HepG2 (cell line): Measurements from ENCODE around the gene PRMT7. TPM values are rescaled to one million over a fixed set of nuclear protein-coding genes. Genes with fewer than 3 reads are reported as not detected.

ENCODE experiments used
- ATAC-seq: fragments of 200-7000 bp; cut with Tn5 transposase; 3 replicates; pipeline ENCODE4 v1.9.1; 2020; ENCODE audit warnings: mild to moderate bottlenecking, moderate library complexity
- BruUV-seq: library from RNA; stranded (reverse); fragments of 400-500 nt; replicated peaks from 2 replicates; lab custom pipeline; 2021; lab: Mats Ljungman, UMichigan
- CTCF ChIA-PET: fragments of 300-600 bp; formaldehyde crosslinking; extraction: SDS; loops from one replicate; lab custom pipeline; 2021; ENCODE audit warnings: low total read pairs, inconsistent platforms, low intra/inter-chr PET ratio; lab: Yijun Ruan, JAX
- POLR2A ChIA-PET: fragments of 350-600 bp; sonication (Branson Sonifier 250); formaldehyde crosslinking; loops from one replicate; lab custom pipeline; 2020; ENCODE audit warnings: antibody characterized with exemption, inconsistent platforms; lab: Yijun Ruan, JAX
- DNase-seq: peaks from one replicate; pipeline ENCODE4 v3.0.0-alpha.2; 2015; ENCODE audit warnings: low spot score
- FAIRE-seq: peaks from 3 replicates; lab custom pipeline; 2011; peaks lifted over from hg19 to GRCh38; lab: Jason Lieb, UNC
- H2AFZ ChIP-seq: one replicate; pipeline ENCODE4 v1.6.1; 2011; ENCODE audit warnings: low read length, inconsistent platforms
- H3K27ac ChIP-seq: fragments of 300-600 bp; 3 replicates; pipeline ENCODE4 v1.8.0; 2011; ENCODE audit warnings: mixed run types, mild to moderate bottlenecking, mixed read lengths, low read length, inconsistent platforms; ENCODE audit not compliant: insufficient read depth; ENCODE audit errors: extremely low read length
- H3K27me3 ChIP-seq, 2 experiments: fragments of 200-600 bp in 1 of 2; 2 replicates in 1 of 2; 3 replicates in 1 of 2; pipeline versions ENCODE4 v1.6.0 to v1.8.0; 2011; ENCODE audit warnings: low read length in 2 of 2, mild to moderate bottlenecking in 2 of 2, moderate library complexity in 2 of 2, inconsistent platforms in 1 of 2; ENCODE audit not compliant: insufficient read depth in 2 of 2, control insufficient read depth in 1 of 2
- H3K36me3 ChIP-seq, 2 experiments: fragments of 200-600 bp in 1 of 2; replicated peaks in 1 of 2; 2 replicates in 1 of 2; 3 replicates in 1 of 2; pipeline versions ENCODE4 v1.5.1 to v1.8.0; 2011; ENCODE audit warnings: low read length in 2 of 2, inconsistent platforms in 1 of 2; ENCODE audit not compliant: insufficient read depth in 2 of 2, control insufficient read depth in 1 of 2
- H3K4me1 ChIP-seq: 2 replicates; pipeline ENCODE4 v1.5.1; 2012; ENCODE audit warnings: low read length, inconsistent platforms; ENCODE audit not compliant: insufficient read depth
- H3K4me2 ChIP-seq: 2 replicates; pipeline ENCODE4 v1.6.0; 2011; ENCODE audit warnings: low read depth, low read length, inconsistent platforms
- H3K4me3 ChIP-seq, 3 experiments: fragments of 200-600 bp in 1 of 3; sonication (generic), shearing (Covaris generic) in 1 of 3; replicated peaks in 1 of 3; 2 replicates each; pipeline ENCODE4 v1.5.1; 2011 to 2016; ENCODE audit warnings: low read length in 3 of 3, inconsistent platforms in 2 of 3, low read depth in 2 of 3, mild to moderate bottlenecking in 2 of 3, control low read depth in 1 of 3, mixed read lengths in 1 of 3; ENCODE audit not compliant: insufficient read depth in 1 of 3
- H3K79me2 ChIP-seq: one replicate; pipeline ENCODE4 v1.6.1; 2011; ENCODE audit warnings: low read length, inconsistent platforms; ENCODE audit not compliant: insufficient read depth
- H3K9ac ChIP-seq: 2 replicates; pipeline ENCODE4 v1.6.0; 2011; ENCODE audit warnings: mild to moderate bottlenecking, low read depth, low read length, inconsistent platforms; ENCODE audit not compliant: insufficient read depth
- H3K9me3 ChIP-seq: 2 replicates; pipeline ENCODE4 v1.5.1; 2012; ENCODE audit warnings: mild to moderate bottlenecking, low read length
- H4K20me1 ChIP-seq: 2 replicates; pipeline ENCODE4 v1.6.0; 2011; ENCODE audit warnings: inconsistent platforms, mild to moderate bottlenecking, low read length, moderate library complexity; ENCODE audit not compliant: insufficient read depth
- ADNP ChIP-seq: sonication (generic); formaldehyde crosslinking; IDR thresholded peaks from 2 replicates; pipeline ENCODE4 v1.4.0; 2020; ENCODE audit warnings: missing genetic modification reagents
- ARID3A ChIP-seq: IDR thresholded peaks from 2 replicates; pipeline ENCODE4 v1.6.1; 2012; ENCODE audit warnings: low read depth, low read length, improper control_type of control experiment
- CEBPB ChIP-seq: IDR thresholded peaks from 2 replicates; pipeline ENCODE4 v1.6.1; 2011; ENCODE audit warnings: low read depth, low read length, improper control_type of control experiment, borderline replicate concordance
- DBP ChIP-seq: sonication (generic); formaldehyde crosslinking; IDR thresholded peaks from 2 replicates; pipeline ENCODE4 v1.4.0; 2020; ENCODE audit warnings: missing genetic modification reagents; ENCODE audit errors: not compliant biosample characterization
- KDM3A ChIP-seq: IDR thresholded peaks from 2 replicates; pipeline ENCODE4 v1.6.1; 2018; ENCODE audit warnings: low read depth, missing compliant biosample characterization
- ZNF225 ChIP-seq: sonication (generic); formaldehyde crosslinking; IDR thresholded peaks from 2 replicates; pipeline ENCODE4 v1.4.0; 2020; ENCODE audit warnings: mild to moderate bottlenecking, missing genetic modification reagents
- ZNF580 ChIP-seq: IDR thresholded peaks from 2 replicates; pipeline ENCODE4 v1.6.1; 2016; ENCODE audit warnings: low read depth, borderline replicate concordance
- ZNF710 ChIP-seq: sonication (generic); formaldehyde crosslinking; IDR thresholded peaks from 2 replicates; pipeline ENCODE4 v1.5.0; 2020; ENCODE audit warnings: mild to moderate bottlenecking, missing genetic modification reagents, borderline replicate concordance
- ZSCAN31 ChIP-seq: sonication (generic); formaldehyde crosslinking; IDR thresholded peaks from 2 replicates; pipeline ENCODE4 v1.5.0; 2020; ENCODE audit warnings: low read depth, mild to moderate bottlenecking, missing genetic modification reagents
- WGBS: methylation state at CpG from one replicate; pipeline ENCODE4 v1.1.6; 2017; ENCODE audit warnings: low lambda C conversion rate; 5-methylcytosine and 5-hydroxymethylcytosine counted together
- in situ Hi-C: cut with HindIII; loops from 2 replicates; pipeline ENCODE4 v1.10.0; 2017; ENCODE audit warnings: low pct_unique_long_range_greater_than_20kb; ENCODE audit not compliant: extremely low pct_ligation_motif_present
- intact Hi-C: fragments of 100-400 bp; cut with micrococcal nuclease; formaldehyde crosslinking; loops from one replicate; pipeline ENCODE4 v1.10.0; 2022; ENCODE audit not compliant: unreplicated experiment
- polyA plus RNA-seq, 8 experiments: library from polyadenylated mRNA; depleted of rRNA in 3 of 8; stranded (reverse) in 7 of 8; unstranded in 1 of 8; fragments of >200 nt; fragmentation: Illumina TruSeq in 4 of 8; extraction: Trizol in 4 of 8; gene quantifications; 2 replicates each; pipeline versions ENCODE4 v1.2.1 to v1.2.3, GENCODE V29; 2011 to 2016; ENCODE audit warnings: low read depth in 4 of 8, missing spikeins in 1 of 8, mixed read lengths in 1 of 8; ENCODE audit not compliant: insufficient read depth in 1 of 8
- total RNA-seq, 5 experiments: library from RNA; depleted of rRNA; stranded (reverse); fragments of >200 nt; fragmentation: Illumina TruSeq; extraction: Trizol; gene quantifications; 2 replicates each; pipeline ENCODE4 v1.2.3, GENCODE V29; 2016; ENCODE audit warnings: low read depth in 1 of 5

Gene PRMT7
- total and polyA plus RNA-seq, 2 of the 13 experiments (the other 11 are each of a cell fraction or from before 2014, with no cell fraction given) = 47.5 to 55.0 TPM

GRCh38 chr16:68279726-68280558 lies 30.9 kb upstream of the PRMT7 start:
- H2AFZ ChIP-seq = no peak overlapping the region
- peaks cover 3 to 24% of the 10 kb centered on the region in 2 experiments; a peak in 4 of 5 replicates for H3K36me3 ChIP-seq
- H3K4me1 ChIP-seq = peaks cover 78% of the 10 kb centered on the region
- TF ChIP-seq CEBPB (no peak), ZNF225 (no peak), KDM3A (CRISPR knock-in tag) (no peak), ZNF580 (CRISPR knock-in tag) (0 out of 2 replicates have a peak, but pooled peaks have one; percentile 17)
- CTCF ChIA-PET = no interaction called here
- H3K9ac ChIP-seq = no peak overlapping the region
- H3K27me3 ChIP-seq = no peaks in the 10 kb centered on the region
- in situ Hi-C loops = no loop called here
- peaks cover 35% of the 10 kb centered on the region for H3K79me2 ChIP-seq
- no TSS peak for BruUV-seq
- no peak for ATAC-seq
- no peaks in the 10 kb centered on the region for H3K9me3 ChIP-seq
- H3K4me3 ChIP-seq = no peak overlapping the region
- POLR2A ChIA-PET = interaction anchor here (1.6 to 3.9 kb wide), 4 partner anchors 8 to 31 kb away, joined by 5 to 59 read pairs (median 24); partner anchors contain the start of genes PRMT7, SLC7A6 and SLC7A6OS
- FAIRE-seq = no peak
- 93% methylated on average over 13 of the region's 13 CpGs for WGBS
- H3K4me2 ChIP-seq = no peak overlapping the region
- no peak for DNase-seq
- peak overlapping the region; percentile 81 for H3K27ac ChIP-seq
- intact Hi-C loops = no loop called here
- H4K20me1 ChIP-seq = no peaks in the 10 kb centered on the region

GRCh38 chr16:68281368-68282063 lies 29.3 kb upstream of the PRMT7 start:
- FAIRE-seq = peak; percentile 98
- Histone ChIP-seq H4K20me1 (no peaks in the 10 kb centered on the region), H3K4me2 (peak overlapping the region; percentile 66), H3K27me3 (no peaks in the 10 kb centered on the region), H2AFZ (no peak overlapping the region), H3K79me2 (peaks cover 41% of the 10 kb centered on the region), H3K36me3 (peaks cover 7 to 35% of the 10 kb centered on the region in 2 experiments; a peak in 4 of 5 replicates), H3K9ac (peak overlapping the region; percentile 51), H3K9me3 (no peaks in the 10 kb centered on the region), H3K27ac (peak overlapping the region; percentile 81), H3K4me1 (peaks cover 78% of the 10 kb centered on the region), H3K4me3 (peak overlapping the region in 1 of 3 experiments; percentile 26; a peak in 1 of 6 replicates)
- in situ Hi-C loops = no loop called here
- ChIA-PET CTCF (interaction anchor here (0.8 to 1.5 kb wide), 2 partner anchors 20 to 48 kb away, joined by 3 to 4 read pairs; no protein-coding TSS in a partner anchor), POLR2A (interaction anchor here (0.9 to 3.9 kb wide), 15 partner anchors 9 to 201 kb away, joined by 3 to 59 read pairs (median 4); partner anchors contain the start of genes ESRP2, PRMT7, SLC7A6 and SLC7A6OS)
- peak; percentile 97 for DNase-seq
- intact Hi-C loops = loop anchor here (1.0 kb wide), 3 partner anchors 16 to 47 kb away; no protein-coding TSS in a partner anchor
- 14% methylated on average over 4 of the region's 4 CpGs for WGBS
- no TSS peak for BruUV-seq
- ATAC-seq = peak; percentile 97
- TF ChIP-seq ZSCAN31 (CRISPR knock-in tag) (peak; percentile 73; the same call in 1 of the 2 replicates), DBP (CRISPR knock-in tag) (no peak), ARID3A (peak; percentile 85), ADNP (CRISPR knock-in tag) (no peak), ZNF710 (CRISPR knock-in tag) (peak; percentile 99)
